ENCODE data around the gene PAX5. TPM values are rescaled to one million over a fixed set of nuclear protein-coding genes. Genes with fewer than 3 reads are reported as not detected.

Gene PAX5
- polyA plus RNA-seq, 1 of the 3 experiments (the other 2 are of a cell fraction) = 0.05 TPM

GRCh38 chr9:36962691-36963090, 71.4 kb downstream of the PAX5 start:
- ChIA-PET CTCF (interaction anchor here (0.9 to 1.4 kb wide), 2 partner anchors 90 to 96 kb away, joined by 3 to 4 read pairs; no protein-coding TSS in a partner anchor), POLR2A (no interaction called here)
- H3K27me3 ChIP-seq (ENCODE audit: insufficient read depth) = peaks cover 1% of the 10 kb centered on the region
- DNase-seq = no peak
- H3K9me3 ChIP-seq = no peaks in the 10 kb centered on the region
- no peak overlapping the region for H2AFZ ChIP-seq (ENCODE audit: low read depth)
- no peak overlapping the region for H3K9ac ChIP-seq
- H3K79me2 ChIP-seq (ENCODE audit: insufficient read depth) = no peaks in the 10 kb centered on the region
- H3K36me3 ChIP-seq (replicated peaks in 1 of 2; ENCODE audit: control insufficient read depth in 1 of 2, insufficient read depth in 2 of 2, low read length in 1 of 2) = no peaks in the 10 kb centered on the region
- WGBS (ENCODE audit: low lambda C conversion rate) = 64% methylated on average over 8 of the region's 11 CpGs
- H3K9me2 ChIP-seq = no peaks in the 10 kb centered on the region
- no peaks in the 10 kb centered on the region for H3F3A ChIP-seq (replicated peaks; ENCODE audit: insufficient read depth)
- no peaks in the 10 kb centered on the region for H4K20me1 ChIP-seq (ENCODE audit: insufficient read depth)
- H3K4me1 ChIP-seq (ENCODE audit: control insufficient read depth in 1 of 2, insufficient read depth in 2 of 2, low read depth in 1 of 2, low read length in 1 of 2) = no peaks in the 10 kb centered on the region
- no peak overlapping the region for H3K4me2 ChIP-seq
- no peak overlapping the region for H3K4me3 ChIP-seq (ENCODE audit: low read depth in 2 of 2, low read length in 1 of 2)
- no peak for TF ChIP-seq MXI1 (IDR thresholded peaks at IDR 0.05; ENCODE audit: low read depth, low read length)
- TF ChIP-seq FOXM1 (IDR thresholded peaks at IDR 0.05; ENCODE audit: low read depth) = no peak
- no peak for TF ChIP-seq REST (IDR thresholded peaks at IDR 0.05; ENCODE audit: low read depth, low read length)
- no peak for TF ChIP-seq POLR2AphosphoS5 (IDR thresholded peaks at IDR 0.05; ENCODE audit: low read depth, low read length)
- TF ChIP-seq PBX3 (IDR thresholded peaks at IDR 0.05) = no peak
- TF ChIP-seq GATA2 (CRISPR knock-in tag; IDR thresholded peaks at IDR 0.05) = no peak
- no peak for TF ChIP-seq FOXJ3 (CRISPR knock-in tag; IDR thresholded peaks at IDR 0.05)
- TF ChIP-seq EZH2phosphoT487 (IDR thresholded peaks at IDR 0.05; ENCODE audit: borderline replicate concordance, low read depth) = no peak
- TF ChIP-seq, protein P1, sequence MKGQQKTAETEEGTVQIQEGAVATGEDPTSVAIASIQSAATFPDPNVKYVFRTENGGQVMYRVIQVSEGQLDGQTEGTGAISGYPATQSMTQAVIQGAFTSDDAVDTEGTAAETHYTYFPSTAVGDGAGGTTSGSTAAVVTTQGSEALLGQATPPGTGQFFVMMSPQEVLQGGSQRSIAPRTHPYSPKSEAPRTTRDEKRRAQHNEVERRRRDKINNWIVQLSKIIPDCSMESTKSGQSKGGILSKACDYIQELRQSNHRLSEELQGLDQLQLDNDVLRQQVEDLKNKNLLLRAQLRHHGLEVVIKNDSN (IDR thresholded peaks at IDR 0.05; ENCODE audit: borderline replicate concordance, low read depth) = no peak
- no peak for TF ChIP-seq NRF1 (IDR thresholded peaks at IDR 0.05; ENCODE audit: low read depth, low read length)
- TF ChIP-seq RCOR1 (IDR thresholded peaks at IDR 0.05; ENCODE audit: low read length) = no peak
- no peak for TF ChIP-seq TEAD4 (IDR thresholded peaks at IDR 0.05; ENCODE audit: borderline replicate concordance, insufficient read depth)
- no peak for TF ChIP-seq MEF2A (IDR thresholded peaks at IDR 0.05; ENCODE audit: borderline replicate concordance, low read depth)
- TF ChIP-seq, protein P2, sequence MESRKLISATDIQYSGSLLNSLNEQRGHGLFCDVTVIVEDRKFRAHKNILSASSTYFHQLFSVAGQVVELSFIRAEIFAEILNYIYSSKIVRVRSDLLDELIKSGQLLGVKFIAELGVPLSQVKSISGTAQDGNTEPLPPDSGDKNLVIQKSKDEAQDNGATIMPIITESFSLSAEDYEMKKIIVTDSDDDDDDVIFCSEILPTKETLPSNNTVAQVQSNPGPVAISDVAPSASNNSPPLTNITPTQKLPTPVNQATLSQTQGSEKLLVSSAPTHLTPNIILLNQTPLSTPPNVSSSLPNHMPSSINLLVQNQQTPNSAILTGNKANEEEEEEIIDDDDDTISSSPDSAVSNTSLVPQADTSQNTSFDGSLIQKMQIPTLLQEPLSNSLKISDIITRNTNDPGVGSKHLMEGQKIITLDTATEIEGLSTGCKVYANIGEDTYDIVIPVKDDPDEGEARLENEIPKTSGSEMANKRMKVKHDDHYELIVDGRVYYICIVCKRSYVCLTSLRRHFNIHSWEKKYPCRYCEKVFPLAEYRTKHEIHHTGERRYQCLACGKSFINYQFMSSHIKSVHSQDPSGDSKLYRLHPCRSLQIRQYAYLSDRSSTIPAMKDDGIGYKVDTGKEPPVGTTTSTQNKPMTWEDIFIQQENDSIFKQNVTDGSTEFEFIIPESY (IDR thresholded peaks at IDR 0.05; ENCODE audit: borderline replicate concordance, low read depth) = no peak
- TF ChIP-seq RAD21 (IDR thresholded peaks at IDR 0.05; ENCODE audit: low read length) = no peak
- TF ChIP-seq FOSL2 (IDR thresholded peaks at IDR 0.05; ENCODE audit: borderline replicate concordance, low read depth) = no peak
- no peak for TF ChIP-seq EP300 (IDR thresholded peaks at IDR 0.05; ENCODE audit: borderline replicate concordance in 1 of 2, low read depth in 1 of 2, low read length in 1 of 2)
- TF ChIP-seq TAF1 (IDR thresholded peaks at IDR 0.05; ENCODE audit: borderline replicate concordance, low read depth, low read length) = no peak
- no peak overlapping the region for H3K27ac ChIP-seq (ENCODE audit: low read depth in 2 of 2, low read length in 1 of 2)
